ENCODE data around the gene TGFBI. TPM values are rescaled to one million over a fixed set of nuclear protein-coding genes. Genes with fewer than 3 reads are reported as not detected.

TGFBI gene
- total RNA-seq, 1 donor: 281 TPM

DNA sequence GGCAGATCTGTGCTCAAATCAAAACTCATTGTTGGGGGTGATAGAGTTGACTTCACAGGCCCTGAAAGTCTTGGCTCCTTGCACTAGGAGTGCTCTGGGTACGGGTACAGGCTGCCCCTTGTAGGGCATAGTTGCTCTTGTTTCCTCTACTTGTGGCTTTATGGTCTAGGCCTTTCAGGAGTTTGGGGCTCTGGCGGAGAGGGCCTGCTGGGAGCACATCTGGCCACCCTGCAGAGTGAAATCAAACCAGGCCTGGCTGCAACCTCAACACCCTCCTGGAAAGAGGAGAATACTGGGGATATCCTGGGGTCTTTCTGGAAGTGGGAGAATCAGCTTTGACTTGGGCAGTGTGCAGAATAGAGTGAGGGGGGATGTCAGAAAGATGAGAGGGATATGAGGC is 1.5 kb downstream of the TGFBI start:
- DNase-seq (ENCODE audit: low read depth): peak; percentile 21
- TF ChIP-seq, protein P1, sequence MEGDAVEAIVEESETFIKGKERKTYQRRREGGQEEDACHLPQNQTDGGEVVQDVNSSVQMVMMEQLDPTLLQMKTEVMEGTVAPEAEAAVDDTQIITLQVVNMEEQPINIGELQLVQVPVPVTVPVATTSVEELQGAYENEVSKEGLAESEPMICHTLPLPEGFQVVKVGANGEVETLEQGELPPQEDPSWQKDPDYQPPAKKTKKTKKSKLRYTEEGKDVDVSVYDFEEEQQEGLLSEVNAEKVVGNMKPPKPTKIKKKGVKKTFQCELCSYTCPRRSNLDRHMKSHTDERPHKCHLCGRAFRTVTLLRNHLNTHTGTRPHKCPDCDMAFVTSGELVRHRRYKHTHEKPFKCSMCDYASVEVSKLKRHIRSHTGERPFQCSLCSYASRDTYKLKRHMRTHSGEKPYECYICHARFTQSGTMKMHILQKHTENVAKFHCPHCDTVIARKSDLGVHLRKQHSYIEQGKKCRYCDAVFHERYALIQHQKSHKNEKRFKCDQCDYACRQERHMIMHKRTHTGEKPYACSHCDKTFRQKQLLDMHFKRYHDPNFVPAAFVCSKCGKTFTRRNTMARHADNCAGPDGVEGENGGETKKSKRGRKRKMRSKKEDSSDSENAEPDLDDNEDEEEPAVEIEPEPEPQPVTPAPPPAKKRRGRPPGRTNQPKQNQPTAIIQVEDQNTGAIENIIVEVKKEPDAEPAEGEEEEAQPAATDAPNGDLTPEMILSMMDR (IDR thresholded peaks at IDR 0.05; ENCODE audit: insufficient read depth, low read depth, low read length): no peak
- peak overlapping the region; percentile 90 for H3K4me3 ChIP-seq (ENCODE audit: low read depth, low read length)

GRCh38 chr5:136030956-136031611 is 2.3 kb downstream of the TGFBI start:
- TF ChIP-seq, protein P1 (IDR thresholded peaks at IDR 0.05; ENCODE audit: insufficient read depth, low read depth, low read length): no peak
- DNase-seq (ENCODE audit: low read depth): peak; percentile 28
- H3K4me3 ChIP-seq (ENCODE audit: low read depth, low read length): peak overlapping the region; percentile 90

- peak overlapping the region; percentile 90 for H3K4me3 ChIP-seq (ENCODE audit: low read depth, low read length)
- DNase-seq (ENCODE audit: low read depth): peak; percentile 32
- TF ChIP-seq, protein P1 (IDR thresholded peaks at IDR 0.05; ENCODE audit: insufficient read depth, low read depth, low read length): no peak
These were observed 2.9 kb downstream of the TGFBI start for GRCh38 chr5:136031711-136032110.

- TF ChIP-seq, protein P1 (IDR thresholded peaks at IDR 0.05; ENCODE audit: insufficient read depth, low read depth, low read length): no peak
- peak overlapping the region; percentile 90 for H3K4me3 ChIP-seq (ENCODE audit: low read depth, low read length)
- DNase-seq (ENCODE audit: low read depth): peak; percentile 91
These were observed 3.8 kb downstream of the TGFBI start for GRCh38 chr5:136032564-136032963.

GRCh38 chr5:136033234-136033633 is 4.4 kb downstream of the TGFBI start:
- H3K4me3 ChIP-seq (ENCODE audit: low read depth, low read length): no peak overlapping the region
- peak; percentile 9 for DNase-seq (ENCODE audit: low read depth)
- TF ChIP-seq, protein P1 (IDR thresholded peaks at IDR 0.05; ENCODE audit: insufficient read depth, low read depth, low read length): no peak

DNA sequence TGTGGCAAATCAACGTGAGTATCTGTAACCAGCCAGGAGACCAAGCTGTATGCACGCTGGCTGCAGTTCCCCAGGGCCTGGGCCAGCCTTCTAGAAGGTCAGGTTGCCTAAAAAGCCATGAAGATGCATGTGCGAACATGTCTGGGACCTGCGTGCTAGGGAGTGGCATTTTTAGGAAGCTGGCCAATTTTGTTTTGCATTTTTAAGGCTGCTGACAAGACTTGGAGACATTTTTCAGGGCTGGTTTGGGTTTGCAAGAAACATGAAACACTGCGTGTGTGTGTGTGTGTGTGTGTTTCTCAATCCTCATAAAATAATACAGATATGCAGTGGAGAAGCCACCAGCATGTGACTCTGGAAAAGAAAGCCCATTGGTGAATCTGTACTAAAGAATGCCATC is 5.1 kb downstream of the TGFBI start:
- TF ChIP-seq, protein P1 (IDR thresholded peaks at IDR 0.05; ENCODE audit: insufficient read depth, low read depth, low read length): no peak
- DNase-seq (ENCODE audit: low read depth): peak; percentile 88
- no peak overlapping the region for H3K4me3 ChIP-seq (ENCODE audit: low read depth, low read length)

DNA sequence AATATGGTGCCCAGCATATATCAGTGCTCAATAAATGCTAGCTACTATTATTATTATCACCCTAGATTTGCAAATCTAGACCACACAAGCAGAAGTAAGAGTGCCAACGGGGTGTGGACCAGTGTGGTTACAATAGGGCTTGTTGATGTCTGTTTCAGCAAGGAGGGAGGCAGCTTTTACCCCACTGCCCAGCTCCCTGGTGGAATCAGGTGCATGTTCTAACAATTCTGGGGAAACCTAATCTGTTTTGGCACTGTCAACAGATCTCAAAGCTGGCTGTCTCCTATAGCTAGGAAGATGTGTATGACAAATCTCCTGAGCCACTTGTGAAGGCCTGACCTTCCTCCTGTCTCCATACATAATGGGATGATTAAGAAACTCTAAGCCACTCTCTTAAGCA is 5.7 kb downstream of the TGFBI start:
- peak; percentile 5 for DNase-seq (ENCODE audit: low read depth)
- TF ChIP-seq, protein P1 (IDR thresholded peaks at IDR 0.05; ENCODE audit: insufficient read depth, low read depth, low read length): no peak

More for the DNA sequence above, 5.7 kb downstream of the TGFBI start:
- no peak overlapping the region for H3K4me3 ChIP-seq (ENCODE audit: low read depth, low read length)
